ENCODE results near the gene GBX2.

Gene GBX2

GRCh38 chr2:236157366-236157765 lies 10.8 kb downstream of the GBX2 start:
- TF ChIP-seq SIN3A (IDR thresholded peaks at IDR 0.05; ENCODE audit: borderline replicate concordance, insufficient read depth, low read length) (no peak), TAF1 (IDR thresholded peaks at IDR 0.05; ENCODE audit: borderline replicate concordance, insufficient read depth, low read length) (no peak), FOXP2 (optimal IDR thresholded peaks at IDR 0.05; ENCODE audit: borderline replicate concordance, extremely low read depth, extremely low read length, insufficient read depth) (no peak), POLR2AphosphoS5 (IDR thresholded peaks at IDR 0.05; ENCODE audit: low read depth, low read length) (no peak)
- TF ChIP-seq, protein P1, sequence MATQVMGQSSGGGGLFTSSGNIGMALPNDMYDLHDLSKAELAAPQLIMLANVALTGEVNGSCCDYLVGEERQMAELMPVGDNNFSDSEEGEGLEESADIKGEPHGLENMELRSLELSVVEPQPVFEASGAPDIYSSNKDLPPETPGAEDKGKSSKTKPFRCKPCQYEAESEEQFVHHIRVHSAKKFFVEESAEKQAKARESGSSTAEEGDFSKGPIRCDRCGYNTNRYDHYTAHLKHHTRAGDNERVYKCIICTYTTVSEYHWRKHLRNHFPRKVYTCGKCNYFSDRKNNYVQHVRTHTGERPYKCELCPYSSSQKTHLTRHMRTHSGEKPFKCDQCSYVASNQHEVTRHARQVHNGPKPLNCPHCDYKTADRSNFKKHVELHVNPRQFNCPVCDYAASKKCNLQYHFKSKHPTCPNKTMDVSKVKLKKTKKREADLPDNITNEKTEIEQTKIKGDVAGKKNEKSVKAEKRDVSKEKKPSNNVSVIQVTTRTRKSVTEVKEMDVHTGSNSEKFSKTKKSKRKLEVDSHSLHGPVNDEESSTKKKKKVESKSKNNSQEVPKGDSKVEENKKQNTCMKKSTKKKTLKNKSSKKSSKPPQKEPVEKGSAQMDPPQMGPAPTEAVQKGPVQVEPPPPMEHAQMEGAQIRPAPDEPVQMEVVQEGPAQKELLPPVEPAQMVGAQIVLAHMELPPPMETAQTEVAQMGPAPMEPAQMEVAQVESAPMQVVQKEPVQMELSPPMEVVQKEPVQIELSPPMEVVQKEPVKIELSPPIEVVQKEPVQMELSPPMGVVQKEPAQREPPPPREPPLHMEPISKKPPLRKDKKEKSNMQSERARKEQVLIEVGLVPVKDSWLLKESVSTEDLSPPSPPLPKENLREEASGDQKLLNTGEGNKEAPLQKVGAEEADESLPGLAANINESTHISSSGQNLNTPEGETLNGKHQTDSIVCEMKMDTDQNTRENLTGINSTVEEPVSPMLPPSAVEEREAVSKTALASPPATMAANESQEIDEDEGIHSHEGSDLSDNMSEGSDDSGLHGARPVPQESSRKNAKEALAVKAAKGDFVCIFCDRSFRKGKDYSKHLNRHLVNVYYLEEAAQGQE (IDR thresholded peaks at IDR 0.05; ENCODE audit: insufficient read depth in 1 of 2, low read depth in 2 of 2, low read length in 2 of 2) = no peak

- TF ChIP-seq, protein P1 (IDR thresholded peaks at IDR 0.05; ENCODE audit: insufficient read depth in 1 of 2, low read depth in 2 of 2, low read length in 2 of 2) = no peak
- no peak for TF ChIP-seq FOXP2 (optimal IDR thresholded peaks at IDR 0.05; ENCODE audit: borderline replicate concordance, extremely low read depth, extremely low read length, insufficient read depth)
- TF ChIP-seq TAF1 (IDR thresholded peaks at IDR 0.05; ENCODE audit: borderline replicate concordance, insufficient read depth, low read length) = no peak
- TF ChIP-seq POLR2AphosphoS5 (IDR thresholded peaks at IDR 0.05; ENCODE audit: low read depth, low read length) = no peak
- no peak for TF ChIP-seq SIN3A (IDR thresholded peaks at IDR 0.05; ENCODE audit: borderline replicate concordance, insufficient read depth, low read length)
These were observed 11.4 kb downstream of the GBX2 start for GRCh38 chr2:236156860-236157194.

DNA sequence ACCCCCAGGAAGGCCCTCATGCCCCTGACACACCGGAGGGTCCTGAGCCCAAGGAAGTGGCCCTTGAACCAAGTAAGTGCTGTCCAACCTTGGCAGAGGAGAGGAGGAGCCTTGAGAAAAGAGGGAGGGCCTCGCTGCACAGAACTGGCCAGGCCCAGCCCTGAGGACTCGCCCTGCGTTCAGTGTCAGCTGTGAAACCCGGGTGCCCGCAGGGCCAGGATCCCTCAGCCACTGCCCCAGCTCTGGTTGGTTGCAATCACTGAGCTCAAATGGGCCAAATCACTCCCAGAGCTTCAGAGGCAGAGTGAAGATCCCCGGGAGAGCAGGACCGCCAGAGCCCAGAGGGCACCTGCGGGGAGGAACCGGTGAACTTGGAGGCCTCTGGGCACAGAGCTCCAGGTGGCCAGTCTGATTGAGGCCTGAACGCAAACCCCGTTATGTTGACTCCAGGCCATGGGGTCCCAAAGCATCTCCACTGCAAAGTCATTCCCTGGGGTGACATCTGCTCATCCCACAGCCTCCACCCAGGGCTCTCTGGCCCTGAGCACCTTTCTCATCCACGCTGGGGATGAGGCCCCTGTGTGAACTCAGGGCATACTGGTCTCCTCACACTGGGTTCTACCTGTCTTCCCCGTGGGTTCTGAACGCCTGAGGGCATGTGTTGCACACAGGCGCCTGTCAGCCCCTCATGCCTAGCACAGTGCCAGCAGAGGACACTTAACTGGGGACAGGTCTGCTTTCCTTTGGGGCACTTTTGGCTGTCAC lies 11.9 kb downstream of the GBX2 start:
- TF ChIP-seq FOXP2 (optimal IDR thresholded peaks at IDR 0.05; ENCODE audit: borderline replicate concordance, extremely low read depth, extremely low read length, insufficient read depth) = no peak
- no peak for TF ChIP-seq SIN3A (IDR thresholded peaks at IDR 0.05; ENCODE audit: borderline replicate concordance, insufficient read depth, low read length)

GRCh38 chr2:236155406-236155805 lies 12.8 kb downstream of the GBX2 start:
- no peak for TF ChIP-seq SIN3A (IDR thresholded peaks at IDR 0.05; ENCODE audit: borderline replicate concordance, insufficient read depth, low read length)
- TF ChIP-seq, protein P1 (IDR thresholded peaks at IDR 0.05; ENCODE audit: insufficient read depth in 1 of 2, low read depth in 2 of 2, low read length in 2 of 2) = no peak
- TF ChIP-seq TAF1 (IDR thresholded peaks at IDR 0.05; ENCODE audit: borderline replicate concordance, insufficient read depth, low read length) = no peak
- no peak for TF ChIP-seq FOXP2 (optimal IDR thresholded peaks at IDR 0.05; ENCODE audit: borderline replicate concordance, extremely low read depth, extremely low read length, insufficient read depth)
- TF ChIP-seq POLR2AphosphoS5 (IDR thresholded peaks at IDR 0.05; ENCODE audit: low read depth, low read length) = no peak

- no peak for TF ChIP-seq POLR2AphosphoS5 (IDR thresholded peaks at IDR 0.05; ENCODE audit: low read depth, low read length)
- TF ChIP-seq TAF1 (IDR thresholded peaks at IDR 0.05; ENCODE audit: borderline replicate concordance, insufficient read depth, low read length) = no peak
- TF ChIP-seq FOXP2 (optimal IDR thresholded peaks at IDR 0.05; ENCODE audit: borderline replicate concordance, extremely low read depth, extremely low read length, insufficient read depth) = no peak
- no peak for TF ChIP-seq SIN3A (IDR thresholded peaks at IDR 0.05; ENCODE audit: borderline replicate concordance, insufficient read depth, low read length)
- TF ChIP-seq, protein P1 (IDR thresholded peaks at IDR 0.05; ENCODE audit: insufficient read depth in 1 of 2, low read depth in 2 of 2, low read length in 2 of 2) = no peak
These were observed 21.8 kb downstream of the GBX2 start for GRCh38 chr2:236146436-236146835.

Measured in PFSK-1 (cell line).